H1 (cell line): Measurements from ENCODE around the gene GSG1L.

Experiments
- CBX8 ChIP-seq: fragments of 300-800, 300-1000 bp; sonication (generic); IDR thresholded peaks from 2 replicates; pipeline ENCODE4 v1.7.1; 2016; ENCODE audit warnings: low read depth, low read length, borderline replicate concordance
- CHD2 ChIP-seq: IDR thresholded peaks from 2 replicates; pipeline ENCODE4 v1.6.1; 2012; ENCODE audit warnings: low read length, improper control_type of control experiment
- CREB1 ChIP-seq: IDR thresholded peaks from 2 replicates; pipeline ENCODE4 v1.6.1; 2012; ENCODE audit warnings: inconsistent platforms
- CTCF ChIP-seq, 3 experiments: IDR thresholded peaks; 1 replicate in 2 of 3; 2 replicates in 1 of 3; pipeline versions ENCODE4 v1.5.1 to v1.6.1; 2011; ENCODE audit warnings: low read length in 3 of 3, mild to moderate bottlenecking in 3 of 3, inconsistent platforms in 2 of 3, low read depth in 1 of 3, moderate library complexity in 1 of 3; ENCODE audit not compliant: insufficient read depth in 1 of 3; ENCODE audit errors: control extremely low read depth in 1 of 3
- EP300 ChIP-seq, 2 experiments: IDR thresholded peaks; 1 replicate in 1 of 2; 2 replicates in 1 of 2; pipeline ENCODE4 v1.6.1; 2011 to 2012; ENCODE audit warnings: low read depth in 2 of 2, low read length in 2 of 2, mild to moderate bottlenecking in 2 of 2, borderline replicate concordance in 1 of 2, inconsistent platforms in 1 of 2, moderate library complexity in 1 of 2
- EZH2 ChIP-seq: fragments of 200-600 bp; sonication (generic); IDR thresholded peaks from 2 replicates; pipeline ENCODE4 v1.7.1; 2012; ENCODE audit warnings: low read depth, mild to moderate bottlenecking, moderate library complexity, low read length, inconsistent platforms; ENCODE audit not compliant: severe bottlenecking
- NRF1 ChIP-seq: IDR thresholded peaks from 2 replicates; pipeline ENCODE4 v1.6.1; 2011; ENCODE audit warnings: mild to moderate bottlenecking, low read depth, low read length, improper control_type of control experiment
- POLR2A ChIP-seq, 2 experiments: IDR thresholded peaks; 1 replicate in 1 of 2; 2 replicates in 1 of 2; pipeline ENCODE4 v1.6.1; 2011; ENCODE audit warnings: low read depth in 2 of 2, low read length in 2 of 2, mild to moderate bottlenecking in 2 of 2; ENCODE audit errors: control extremely low read depth in 1 of 2
- RXRA ChIP-seq: IDR thresholded peaks from 2 replicates; pipeline ENCODE4 v1.6.1; 2011; ENCODE audit warnings: low read depth, mild to moderate bottlenecking, low read length, moderate library complexity; ENCODE audit not compliant: insufficient read depth
- SP1 ChIP-seq: IDR thresholded peaks from 2 replicates; pipeline ENCODE4 v1.6.1; 2011; ENCODE audit warnings: low read depth, low read length
- TF ChIP-seq, protein P1 (sequence below): IDR thresholded peaks from 2 replicates; pipeline ENCODE4 v1.6.1; 2012; ENCODE audit warnings: inconsistent platforms

GRCh38 chr16:28110977-28111376 is 47.5 kb upstream of the GSG1L start:
- TF ChIP-seq CTCF (IDR thresholded peaks at IDR 0.05; ENCODE audit: control extremely low read depth in 1 of 3, insufficient read depth in 1 of 3, low read depth in 1 of 3, low read length in 3 of 3), result no peak
- TF ChIP-seq CREB1, result no peak
- no peak for TF ChIP-seq CHD2
- no peak for TF ChIP-seq NRF1
- TF ChIP-seq EP300 (IDR thresholded peaks at IDR 0.05; ENCODE audit: borderline replicate concordance in 1 of 2, low read depth in 2 of 2, low read length in 2 of 2), result no peak
- no peak for TF ChIP-seq SP1
- TF ChIP-seq RXRA, result no peak
- no peak for TF ChIP-seq EZH2
- TF ChIP-seq, protein P1, sequence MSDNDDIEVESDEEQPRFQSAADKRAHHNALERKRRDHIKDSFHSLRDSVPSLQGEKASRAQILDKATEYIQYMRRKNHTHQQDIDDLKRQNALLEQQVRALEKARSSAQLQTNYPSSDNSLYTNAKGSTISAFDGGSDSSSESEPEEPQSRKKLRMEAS, result no peak
- TF ChIP-seq POLR2A (IDR thresholded peaks at IDR 0.05; ENCODE audit: control extremely low read depth in 1 of 2, low read depth in 2 of 2, low read length in 2 of 2), result no peak
- no peak for TF ChIP-seq CBX8
